ENCODE measurements around the gene KLF2. TPM values are rescaled to one million over a fixed set of nuclear protein-coding genes. Genes with fewer than 3 reads are reported as not detected.

KLF2 gene
- total RNA-seq, 1 experiment from 2014 or later, result 6.6 TPM

DNA sequence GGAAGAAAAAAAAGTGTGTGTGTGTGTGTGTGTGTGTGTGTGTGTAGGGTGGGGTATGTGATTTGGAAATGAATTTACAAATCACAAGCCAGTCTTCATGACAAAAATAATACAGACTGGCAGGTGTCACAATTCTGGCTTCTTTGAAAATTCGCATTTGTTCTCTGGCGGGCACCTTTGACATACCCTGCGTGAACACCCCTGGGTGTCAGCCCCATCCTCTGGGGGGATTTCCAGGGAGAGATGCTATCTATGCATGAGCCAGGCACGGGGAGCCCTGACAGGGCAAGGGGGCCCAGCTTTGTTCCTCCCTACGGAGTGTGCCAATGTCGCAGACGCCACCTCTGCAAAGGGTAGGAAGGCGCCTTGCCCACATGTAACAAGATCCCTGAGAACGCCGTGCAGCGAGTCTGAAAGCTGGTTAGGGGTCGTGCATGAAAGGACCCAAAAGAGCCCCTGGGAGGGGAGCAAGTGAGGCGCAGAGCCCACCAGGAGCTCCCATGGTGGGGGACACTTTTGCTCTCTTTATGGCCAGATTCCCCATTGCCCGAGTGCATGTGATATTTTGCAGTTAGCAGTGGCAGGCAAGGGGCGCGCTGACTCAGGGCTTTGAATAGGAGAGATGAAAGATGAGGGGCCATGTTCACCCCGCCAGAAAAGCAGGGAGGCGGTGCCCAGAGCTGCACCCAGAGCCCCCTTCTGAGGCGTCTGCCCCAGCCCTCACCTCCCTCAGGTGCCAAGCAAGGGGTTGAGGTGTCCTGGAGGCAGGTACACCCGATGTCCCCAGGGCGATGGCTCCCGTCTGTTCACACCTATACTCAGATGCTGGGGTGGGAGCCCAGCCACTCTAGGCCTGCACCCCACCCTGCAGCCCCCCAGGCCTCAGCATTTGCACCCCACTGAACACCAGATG is 45.3 kb downstream of the KLF2 start:
- Histone ChIP-seq H3K9me3 (ENCODE audit: low read length) (no peaks in the 10 kb centered on the region), H3K9me2 (replicated peaks; ENCODE audit: low read length) (no peaks in the 10 kb centered on the region), H3F3A (ENCODE audit: low read length, unreplicated experiment) (no peaks in the 10 kb centered on the region), H3K27me3 (ENCODE audit: low read length) (no peaks in the 10 kb centered on the region), H3K4me3 (ENCODE audit: low read length) (no peak overlapping the region), H3K27ac (ENCODE audit: low read length) (no peak overlapping the region), H4K20me1 (ENCODE audit: low read length) (no peaks in the 10 kb centered on the region), H3K4me1 (ENCODE audit: insufficient read depth, low read length) (no peaks in the 10 kb centered on the region), H3K9ac (ENCODE audit: low read length) (no peak overlapping the region), H3K36me3 (ENCODE audit: low read depth, low read length) (peaks cover 3% of the 10 kb centered on the region; the same call in 1 of the 2 replicates), H3K4me2 (ENCODE audit: low read length) (no peak overlapping the region), H3K79me2 (ENCODE audit: low read length) (no peaks in the 10 kb centered on the region), H2AFZ (ENCODE audit: low read length) (no peak overlapping the region)
- BruUV-seq (replicated peaks), result no TSS peak
- POLR2A ChIA-PET (ENCODE audit: unreplicated experiment), result interaction anchor here (0.5 kb wide), 1 partner anchor 93 kb away, joined by 3 read pairs; no protein-coding TSS in a partner anchor
- no peak for DNase-seq
- TF ChIP-seq EZH2 (IDR thresholded peaks at IDR 0.05; ENCODE audit: low read length, unreplicated experiment) (no peak), EZH2phosphoT487 (IDR thresholded peaks at IDR 0.05; ENCODE audit: borderline replicate concordance, low read length) (no peak)
- TF ChIP-seq, protein P1, sequence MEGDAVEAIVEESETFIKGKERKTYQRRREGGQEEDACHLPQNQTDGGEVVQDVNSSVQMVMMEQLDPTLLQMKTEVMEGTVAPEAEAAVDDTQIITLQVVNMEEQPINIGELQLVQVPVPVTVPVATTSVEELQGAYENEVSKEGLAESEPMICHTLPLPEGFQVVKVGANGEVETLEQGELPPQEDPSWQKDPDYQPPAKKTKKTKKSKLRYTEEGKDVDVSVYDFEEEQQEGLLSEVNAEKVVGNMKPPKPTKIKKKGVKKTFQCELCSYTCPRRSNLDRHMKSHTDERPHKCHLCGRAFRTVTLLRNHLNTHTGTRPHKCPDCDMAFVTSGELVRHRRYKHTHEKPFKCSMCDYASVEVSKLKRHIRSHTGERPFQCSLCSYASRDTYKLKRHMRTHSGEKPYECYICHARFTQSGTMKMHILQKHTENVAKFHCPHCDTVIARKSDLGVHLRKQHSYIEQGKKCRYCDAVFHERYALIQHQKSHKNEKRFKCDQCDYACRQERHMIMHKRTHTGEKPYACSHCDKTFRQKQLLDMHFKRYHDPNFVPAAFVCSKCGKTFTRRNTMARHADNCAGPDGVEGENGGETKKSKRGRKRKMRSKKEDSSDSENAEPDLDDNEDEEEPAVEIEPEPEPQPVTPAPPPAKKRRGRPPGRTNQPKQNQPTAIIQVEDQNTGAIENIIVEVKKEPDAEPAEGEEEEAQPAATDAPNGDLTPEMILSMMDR (conservative IDR thresholded peaks at IDR 0.05; ENCODE audit: low read depth, low read length), result no peak
- ATAC-seq, result no peak
- CTCF ChIA-PET, result no interaction called here
- intact Hi-C loops (cut with micrococcal nuclease), result no loop called here

DNA sequence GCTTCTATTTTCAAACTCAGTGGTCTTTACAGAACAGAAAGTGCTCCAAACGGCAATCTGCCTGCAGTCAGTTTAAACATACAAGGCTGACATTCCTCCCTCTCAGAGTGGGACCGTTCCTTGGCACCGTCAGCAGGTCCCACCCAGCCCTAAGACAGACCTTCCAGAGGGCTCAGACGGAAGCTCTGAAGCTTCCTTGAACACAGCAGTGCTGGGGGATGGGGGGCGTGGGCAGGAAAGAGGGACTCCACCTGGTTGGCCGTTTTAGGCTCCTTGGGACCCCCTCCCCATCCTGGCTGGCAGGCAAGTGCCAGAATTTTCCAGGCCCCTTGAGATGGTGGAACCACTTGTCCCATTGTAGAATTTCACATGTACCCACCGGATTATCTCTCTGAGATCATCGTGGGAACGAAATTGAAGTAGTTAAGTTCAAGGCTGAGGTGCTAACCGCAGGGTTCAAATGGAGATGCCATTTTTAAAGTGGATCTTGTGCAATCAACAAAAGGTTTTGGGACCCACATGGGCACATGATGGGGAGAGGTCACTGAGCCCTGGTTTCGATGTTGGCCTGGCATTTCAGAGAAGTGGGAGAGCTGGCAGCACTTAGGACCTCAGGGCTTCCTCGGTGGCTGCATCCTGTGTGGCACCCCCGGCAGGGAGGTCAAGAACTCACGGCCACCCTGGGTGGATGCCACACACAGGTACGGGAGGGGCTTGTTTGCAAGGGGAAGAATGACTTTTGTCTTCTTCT is 46.2 kb downstream of the KLF2 start:
- no peak for ATAC-seq

More for the DNA sequence above, 46.2 kb downstream of the KLF2 start:
- TF ChIP-seq EZH2 (IDR thresholded peaks at IDR 0.05; ENCODE audit: low read length, unreplicated experiment), result no peak
- TF ChIP-seq, protein P1 (conservative IDR thresholded peaks at IDR 0.05; ENCODE audit: low read depth, low read length), result no peak
- TF ChIP-seq EZH2phosphoT487 (IDR thresholded peaks at IDR 0.05; ENCODE audit: borderline replicate concordance, low read length), result no peak
- DNase-seq, result no peak
- ChIA-PET POLR2A (ENCODE audit: unreplicated experiment) (interaction anchor here (0.5 kb wide), 1 partner anchor 92 kb away, joined by 3 read pairs; no protein-coding TSS in a partner anchor), CTCF (no interaction called here)
- H3K9me3 ChIP-seq (ENCODE audit: low read length), result no peaks in the 10 kb centered on the region
- H3K36me3 ChIP-seq (ENCODE audit: low read depth, low read length), result peaks cover 10% of the 10 kb centered on the region
- intact Hi-C loops (cut with micrococcal nuclease), result no loop called here
- no peak overlapping the region for H2AFZ ChIP-seq (ENCODE audit: low read length)
- no TSS peak for BruUV-seq (replicated peaks)
- H3K79me2 ChIP-seq (ENCODE audit: low read length), result no peaks in the 10 kb centered on the region
- no peak overlapping the region for H3K4me3 ChIP-seq (ENCODE audit: low read length)
- no peak overlapping the region for H3K9ac ChIP-seq (ENCODE audit: low read length)
- H3K27me3 ChIP-seq (ENCODE audit: low read length), result no peaks in the 10 kb centered on the region
- no peaks in the 10 kb centered on the region for H3K4me1 ChIP-seq (ENCODE audit: insufficient read depth, low read length)
- H3F3A ChIP-seq (ENCODE audit: low read length, unreplicated experiment), result no peaks in the 10 kb centered on the region
- H3K4me2 ChIP-seq (ENCODE audit: low read length), result no peak overlapping the region
- H3K27ac ChIP-seq (ENCODE audit: low read length), result no peak overlapping the region
- H4K20me1 ChIP-seq (ENCODE audit: low read length), result no peaks in the 10 kb centered on the region
- no peaks in the 10 kb centered on the region for H3K9me2 ChIP-seq (replicated peaks; ENCODE audit: low read length)

Data from PC-3 (cell line).